DMS 273 (cell line): ENCODE results near the gene EXD3.
"Not testable (repeated sequence)": the region's sequence is repeated elsewhere in the genome, so short reads cannot be mapped to it uniquely, and the experiment has no call there.

Experiments
- DNase-seq: peaks from one replicate; lab custom pipeline; 2025; ENCODE audit not compliant: unreplicated experiment; lab: John Stamatoyannopoulos, UW

EXD3 gene

GRCh38 chr9:137459152-137459600 lies 36.2 kb upstream of the EXD3 start, which contains the start of gene NSMF:
NSMF (minus strand) TSS chr9:137459334; CDS start chr9:137459102, 232 bp downstream.
- DNase-seq: peak; percentile 96

- DNase-seq: peak; percentile 93
These were observed 35.5 kb upstream of the EXD3 start for GRCh38 chr9:137458194-137459151.

GRCh38 chr9:137457406-137458193 lies 34.6 kb upstream of the EXD3 start:
- DNase-seq: no peak

GRCh38 chr9:137456864-137457405 lies 34.0 kb upstream of the EXD3 start:
- no peak for DNase-seq

- no peak for DNase-seq
These were observed 33.3 kb upstream of the EXD3 start for GRCh38 chr9:137456061-137456863.

GRCh38 chr9:137455359-137455991 lies 32.5 kb upstream of the EXD3 start:
- no peak for DNase-seq

GRCh38 chr9:137454597-137455358 lies 31.8 kb upstream of the EXD3 start:
- DNase-seq: peak; percentile 36

GRCh38 chr9:137454145-137454596 lies 31.2 kb upstream of the EXD3 start:
- no peak for DNase-seq

- DNase-seq: peak; percentile 43
These were observed 30.7 kb upstream of the EXD3 start for GRCh38 chr9:137453643-137454081.

GRCh38 chr9:137452761-137453642 lies 30.0 kb upstream of the EXD3 start:
- no peak for DNase-seq

- DNase-seq: no peak
These were observed 29.2 kb upstream of the EXD3 start for GRCh38 chr9:137452006-137452760.

- not testable (repeated sequence) for DNase-seq
These were observed 28.5 kb upstream of the EXD3 start for GRCh38 chr9:137451264-137452005.

- not testable (repeated sequence) for DNase-seq
These were observed 27.7 kb upstream of the EXD3 start for GRCh38 chr9:137450539-137451222.

GRCh38 chr9:137449931-137450538 lies 27.1 kb upstream of the EXD3 start:
- DNase-seq: no peak

- DNase-seq: no peak
These were observed 26.3 kb upstream of the EXD3 start for GRCh38 chr9:137449081-137449844.
